Measurements from ENCODE around the gene GRIK1. TPM values are rescaled to one million over a fixed set of nuclear protein-coding genes. Genes with fewer than 3 reads are reported as not detected.

Gene GRIK1
- polyA plus RNA-seq, 3 donors: not detected

DNA sequence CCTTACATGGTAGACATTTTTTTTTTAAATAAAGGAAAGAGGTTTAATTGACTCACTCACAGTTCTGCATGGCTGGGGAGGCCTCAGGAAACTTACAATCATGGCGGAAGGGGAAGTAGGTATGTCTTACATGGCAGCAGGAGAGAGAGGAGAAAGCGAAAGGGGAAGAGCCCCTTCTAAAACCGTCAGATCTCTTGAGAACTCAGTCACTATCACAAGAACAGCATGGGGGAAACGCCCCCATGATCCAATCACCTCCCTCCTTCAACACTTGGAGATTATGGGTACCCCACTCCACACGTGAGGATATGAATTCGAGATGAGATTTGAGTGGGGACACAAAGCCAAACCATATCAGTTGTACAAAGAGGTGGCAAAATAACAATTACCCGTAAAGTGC lies 301.7 kb downstream of the GRIK1 start:
- H3K27me3 ChIP-seq (ENCODE audit: control insufficient read depth in 2 of 2, insufficient read depth in 2 of 2, low read length in 2 of 2): no peaks in the 10 kb centered on the region
- Mint-ChIP-seq H3K36me3 (peaks cover 13 to 16% of the 10 kb centered on the region in 2 donors), H3K4me3 (no peak overlapping the region), H3K27ac (peak overlapping the region; percentile 94 to 99 (median 97)), H3K9me3 (peaks cover 0 to 25% (median 12%) of the 10 kb centered on the region in 7 donors), H3K4me1 (peaks cover 41% of the 10 kb centered on the region), H3K27me3 (ENCODE audit: low read depth in 3 of 3) (no peaks in the 10 kb centered on the region)
- H2AFZ ChIP-seq (ENCODE audit: insufficient read depth, low read depth, low read length, poor library complexity, severe bottlenecking): no peak overlapping the region
- WGBS (ENCODE audit: insufficient coverage): no CpG with 5 or more reads among the region's 7 CpGs
- H3K4me3 ChIP-seq (replicated peaks in 1 of 3; ENCODE audit: low read depth in 2 of 3, low read length in 3 of 3): peak overlapping the region in 1 of 3 experiments; percentile 19
- peak; percentile 69 to 85 (median 71) for DNase-seq
- peaks cover 11% of the 10 kb centered on the region in 2 donors for H3K9me3 ChIP-seq (replicated peaks in 1 of 2; ENCODE audit: control insufficient read depth in 1 of 2, insufficient read depth in 1 of 2, low read length in 2 of 2)
- no peaks in the 10 kb centered on the region for H4K20me1 ChIP-seq (ENCODE audit: insufficient read depth, low read length)
- TF ChIP-seq, protein P1, sequence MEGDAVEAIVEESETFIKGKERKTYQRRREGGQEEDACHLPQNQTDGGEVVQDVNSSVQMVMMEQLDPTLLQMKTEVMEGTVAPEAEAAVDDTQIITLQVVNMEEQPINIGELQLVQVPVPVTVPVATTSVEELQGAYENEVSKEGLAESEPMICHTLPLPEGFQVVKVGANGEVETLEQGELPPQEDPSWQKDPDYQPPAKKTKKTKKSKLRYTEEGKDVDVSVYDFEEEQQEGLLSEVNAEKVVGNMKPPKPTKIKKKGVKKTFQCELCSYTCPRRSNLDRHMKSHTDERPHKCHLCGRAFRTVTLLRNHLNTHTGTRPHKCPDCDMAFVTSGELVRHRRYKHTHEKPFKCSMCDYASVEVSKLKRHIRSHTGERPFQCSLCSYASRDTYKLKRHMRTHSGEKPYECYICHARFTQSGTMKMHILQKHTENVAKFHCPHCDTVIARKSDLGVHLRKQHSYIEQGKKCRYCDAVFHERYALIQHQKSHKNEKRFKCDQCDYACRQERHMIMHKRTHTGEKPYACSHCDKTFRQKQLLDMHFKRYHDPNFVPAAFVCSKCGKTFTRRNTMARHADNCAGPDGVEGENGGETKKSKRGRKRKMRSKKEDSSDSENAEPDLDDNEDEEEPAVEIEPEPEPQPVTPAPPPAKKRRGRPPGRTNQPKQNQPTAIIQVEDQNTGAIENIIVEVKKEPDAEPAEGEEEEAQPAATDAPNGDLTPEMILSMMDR (IDR thresholded peaks at IDR 0.05): no peak
- peak overlapping the region; percentile 50 to 93 for H3K27ac ChIP-seq (ENCODE audit: low read depth in 1 of 2, low read length in 2 of 2)
- H3K4me2 ChIP-seq (replicated peaks; ENCODE audit: extremely low read depth, low read length, poor library complexity, severe bottlenecking): no peak overlapping the region
- H3K4me1 ChIP-seq (ENCODE audit: control insufficient read depth in 1 of 2, insufficient read depth in 2 of 2, low read length in 2 of 2): peaks cover 34 to 47% of the 10 kb centered on the region in 2 donors
- intact Hi-C loops (cut with micrococcal nuclease): no loop called here
- H3K79me2 ChIP-seq (ENCODE audit: insufficient read depth, low read length): no peaks in the 10 kb centered on the region
- H3K9ac ChIP-seq (ENCODE audit: insufficient read depth, low read length, poor library complexity, severe bottlenecking): no peak overlapping the region
- no peaks in the 10 kb centered on the region for H3K36me3 ChIP-seq (replicated peaks in 1 of 2; ENCODE audit: control insufficient read depth in 1 of 2, insufficient read depth in 2 of 2, low read length in 2 of 2)

DNA sequence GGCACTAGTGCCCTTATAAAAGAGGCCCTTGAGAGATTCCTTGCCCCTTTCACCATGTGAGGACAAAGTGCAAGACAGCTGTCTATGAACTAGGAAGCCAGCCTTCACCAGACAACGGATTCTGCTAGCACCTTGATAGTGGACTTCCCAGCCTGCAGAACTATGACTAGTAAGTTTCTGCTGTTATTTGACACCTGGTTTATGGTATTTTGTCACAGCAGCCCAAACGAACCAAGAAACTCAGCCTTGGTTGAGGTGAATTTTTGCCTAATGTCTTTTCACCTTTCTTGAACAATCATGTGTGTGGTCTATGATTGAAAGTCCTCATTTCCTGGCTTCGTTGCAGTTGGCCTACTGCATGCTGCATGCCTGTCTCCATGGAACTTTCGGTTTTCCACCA lies 302.2 kb downstream of the GRIK1 start:
- Histone ChIP-seq H3K4me3 (replicated peaks in 1 of 3; ENCODE audit: low read depth in 2 of 3, low read length in 3 of 3) (peak overlapping the region in 1 of 3 experiments; percentile 19), H3K9ac (ENCODE audit: insufficient read depth, low read length, poor library complexity, severe bottlenecking) (no peak overlapping the region), H2AFZ (ENCODE audit: insufficient read depth, low read depth, low read length, poor library complexity, severe bottlenecking) (no peak overlapping the region), H3K4me2 (replicated peaks; ENCODE audit: extremely low read depth, low read length, poor library complexity, severe bottlenecking) (no peak overlapping the region), H3K4me1 (ENCODE audit: control insufficient read depth in 1 of 2, insufficient read depth in 2 of 2, low read length in 2 of 2) (peaks cover 34 to 47% of the 10 kb centered on the region in 2 donors), H3K36me3 (replicated peaks in 1 of 2; ENCODE audit: control insufficient read depth in 1 of 2, insufficient read depth in 2 of 2, low read length in 2 of 2) (no peaks in the 10 kb centered on the region), H3K9me3 (replicated peaks in 1 of 2; ENCODE audit: control insufficient read depth in 1 of 2, insufficient read depth in 1 of 2, low read length in 2 of 2) (peaks cover 11% of the 10 kb centered on the region in 2 donors), H3K27me3 (ENCODE audit: control insufficient read depth in 2 of 2, insufficient read depth in 2 of 2, low read length in 2 of 2) (no peaks in the 10 kb centered on the region), H3K27ac (ENCODE audit: low read depth in 1 of 2, low read length in 2 of 2) (peak overlapping the region; percentile 12 to 93), H3K79me2 (ENCODE audit: insufficient read depth, low read length) (no peaks in the 10 kb centered on the region), H4K20me1 (ENCODE audit: insufficient read depth, low read length) (no peaks in the 10 kb centered on the region)
- Mint-ChIP-seq H3K9me3 (peaks cover 0 to 25% (median 11%) of the 10 kb centered on the region in 7 donors), H3K27ac (peak overlapping the region in 6 of 7 donors; percentile 26 to 99 (median 98)), H3K27me3 (ENCODE audit: low read depth in 3 of 3) (no peaks in the 10 kb centered on the region), H3K4me3 (no peak overlapping the region), H3K4me1 (peaks cover 41% of the 10 kb centered on the region), H3K36me3 (peaks cover 8 to 16% of the 10 kb centered on the region in 2 donors)
- DNase-seq: no peak
- intact Hi-C loops (cut with micrococcal nuclease): no loop called here
- TF ChIP-seq, protein P1 (IDR thresholded peaks at IDR 0.05): no peak
- 90% methylated on average over 3 of the region's 4 CpGs for WGBS (ENCODE audit: insufficient coverage)
